ENCODE results near the gene SCUBE2.

The SCUBE2 gene

DNA sequence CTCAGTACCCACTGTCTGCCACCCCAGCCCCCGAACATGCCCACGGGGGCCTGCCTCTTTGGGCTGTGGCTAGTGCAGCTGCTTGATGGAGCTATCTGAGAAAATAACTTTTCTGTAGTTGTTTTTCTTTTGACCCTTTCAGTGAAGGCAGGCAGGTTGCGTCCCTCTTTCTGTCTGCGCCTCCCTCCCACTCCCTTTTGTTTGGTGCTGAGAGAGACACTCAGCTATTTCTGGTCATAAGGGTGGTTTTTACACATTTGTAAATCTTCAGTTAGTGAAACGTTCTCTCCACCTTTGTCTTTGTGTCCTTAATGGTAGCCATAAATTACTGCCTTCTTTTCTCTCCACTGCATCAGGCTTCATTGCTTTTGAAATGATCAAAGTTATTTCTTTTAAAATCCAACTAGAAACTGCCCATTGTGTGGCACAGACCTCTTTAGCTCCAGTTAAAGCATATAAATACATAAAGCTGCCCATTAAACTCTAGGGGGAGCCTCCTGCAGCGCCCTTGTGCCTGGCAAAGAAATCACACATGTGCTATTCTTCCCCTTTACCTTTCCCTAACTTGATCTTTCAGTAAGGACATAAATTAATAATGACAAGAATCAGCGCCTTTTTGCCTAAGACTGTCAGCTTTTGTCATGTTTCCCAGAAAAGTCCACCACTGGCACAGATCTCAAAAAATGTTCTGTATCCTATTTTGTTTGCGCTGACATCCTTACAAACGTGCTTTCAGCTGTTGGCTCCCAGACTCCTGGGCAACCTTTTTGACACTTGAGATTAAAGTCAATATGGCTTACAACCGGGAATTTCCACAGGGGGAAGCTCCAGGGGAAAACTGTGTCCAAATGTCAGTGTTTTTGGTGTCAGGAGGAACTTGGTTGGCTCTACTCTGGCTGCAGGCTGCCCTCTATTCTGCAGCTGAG lies 1.7 kb upstream of the SCUBE2 start:
- TF ChIP-seq, protein P1, sequence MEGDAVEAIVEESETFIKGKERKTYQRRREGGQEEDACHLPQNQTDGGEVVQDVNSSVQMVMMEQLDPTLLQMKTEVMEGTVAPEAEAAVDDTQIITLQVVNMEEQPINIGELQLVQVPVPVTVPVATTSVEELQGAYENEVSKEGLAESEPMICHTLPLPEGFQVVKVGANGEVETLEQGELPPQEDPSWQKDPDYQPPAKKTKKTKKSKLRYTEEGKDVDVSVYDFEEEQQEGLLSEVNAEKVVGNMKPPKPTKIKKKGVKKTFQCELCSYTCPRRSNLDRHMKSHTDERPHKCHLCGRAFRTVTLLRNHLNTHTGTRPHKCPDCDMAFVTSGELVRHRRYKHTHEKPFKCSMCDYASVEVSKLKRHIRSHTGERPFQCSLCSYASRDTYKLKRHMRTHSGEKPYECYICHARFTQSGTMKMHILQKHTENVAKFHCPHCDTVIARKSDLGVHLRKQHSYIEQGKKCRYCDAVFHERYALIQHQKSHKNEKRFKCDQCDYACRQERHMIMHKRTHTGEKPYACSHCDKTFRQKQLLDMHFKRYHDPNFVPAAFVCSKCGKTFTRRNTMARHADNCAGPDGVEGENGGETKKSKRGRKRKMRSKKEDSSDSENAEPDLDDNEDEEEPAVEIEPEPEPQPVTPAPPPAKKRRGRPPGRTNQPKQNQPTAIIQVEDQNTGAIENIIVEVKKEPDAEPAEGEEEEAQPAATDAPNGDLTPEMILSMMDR (IDR thresholded peaks at IDR 0.05; ENCODE audit: low read depth, low read length, missing control alignments), result peak; percentile 26

DNA sequence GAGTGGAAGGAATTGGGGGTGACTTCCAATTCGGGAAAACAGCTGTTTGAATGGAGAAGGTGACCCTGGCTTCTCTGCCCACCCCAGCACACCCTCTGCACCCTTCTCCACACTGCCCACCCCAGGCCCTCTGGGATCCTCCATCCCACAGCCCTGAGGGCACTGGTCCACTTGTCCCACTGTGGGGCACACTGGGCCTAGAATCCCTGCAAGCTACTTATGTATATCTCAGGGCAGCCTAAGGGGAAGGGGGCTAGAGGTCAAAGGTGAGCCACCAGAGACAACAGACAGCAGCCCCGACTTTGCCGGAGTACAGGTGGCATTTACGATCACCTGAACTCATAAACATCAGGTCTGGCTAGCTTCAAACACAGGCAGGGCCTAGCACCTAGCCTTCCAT lies 673 bp upstream of the SCUBE2 start:
- no peak overlapping the region for H3K4me3 ChIP-seq (ENCODE audit: low read depth, low read length)
- TF ChIP-seq, protein P1 (IDR thresholded peaks at IDR 0.05; ENCODE audit: low read depth, low read length, missing control alignments), result no peak
- no peak for DNase-seq (ENCODE audit: low read depth)

More for the DNA sequence above, 1.7 kb upstream of the SCUBE2 start:
- no peak overlapping the region for H3K4me3 ChIP-seq (ENCODE audit: low read depth, low read length)
- no peak for DNase-seq (ENCODE audit: low read depth)

DNA sequence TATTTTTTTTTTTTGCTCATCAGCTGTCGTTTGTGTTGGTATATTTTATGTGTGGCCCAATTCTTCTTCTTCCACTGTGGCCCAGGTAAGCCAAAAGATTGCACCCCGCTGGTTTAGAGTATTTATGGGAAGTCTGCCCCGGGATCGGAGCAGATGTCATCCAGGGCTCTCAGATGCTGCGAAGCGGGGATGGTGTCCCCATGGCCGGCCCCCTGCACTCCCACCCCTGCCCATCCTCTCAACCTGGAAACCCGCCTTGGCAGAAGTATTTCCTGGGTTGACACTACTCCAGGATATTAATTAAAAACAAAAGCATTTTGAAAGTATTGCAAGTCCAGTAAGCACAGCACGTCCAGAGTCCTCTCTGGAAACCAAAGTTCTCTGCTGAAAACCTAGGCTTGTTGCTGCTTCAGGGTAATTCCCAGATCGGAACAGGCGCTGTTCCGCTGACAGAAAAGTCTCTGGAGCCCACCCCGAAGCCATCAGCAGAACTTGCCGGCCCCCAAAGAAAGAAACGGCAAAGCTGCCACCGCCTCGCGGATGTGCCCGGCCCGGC lies 833 bp downstream of the SCUBE2 start:
- no peak for DNase-seq (ENCODE audit: low read depth)
- H3K4me3 ChIP-seq (ENCODE audit: low read depth, low read length), result no peak overlapping the region
- TF ChIP-seq, protein P1 (IDR thresholded peaks at IDR 0.05; ENCODE audit: low read depth, low read length, missing control alignments), result no peak

DNA sequence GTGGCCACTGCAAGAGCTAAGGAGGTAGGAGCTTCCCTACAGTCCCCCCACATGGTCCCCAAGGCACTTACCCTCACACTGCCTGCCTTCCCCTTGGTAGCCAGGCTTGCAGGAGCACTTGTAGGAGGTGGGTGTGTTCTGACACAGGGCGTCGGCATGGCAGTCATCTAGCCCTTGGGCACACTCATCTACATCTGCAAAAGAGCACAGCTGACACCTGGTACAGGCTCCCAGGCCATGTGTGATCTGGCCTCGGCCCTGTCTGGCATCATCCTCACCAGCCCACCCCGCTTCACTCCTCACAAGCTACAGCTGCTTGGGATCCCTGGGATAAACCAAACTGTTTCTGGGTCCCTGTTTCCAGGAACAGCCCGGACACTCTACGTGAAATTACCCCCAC lies 1.8 kb downstream of the SCUBE2 start:
- no peak for DNase-seq (ENCODE audit: low read depth)
- TF ChIP-seq, protein P1 (IDR thresholded peaks at IDR 0.05; ENCODE audit: low read depth, low read length, missing control alignments), result no peak
- H3K4me3 ChIP-seq (ENCODE audit: low read depth, low read length), result no peak overlapping the region

DNA sequence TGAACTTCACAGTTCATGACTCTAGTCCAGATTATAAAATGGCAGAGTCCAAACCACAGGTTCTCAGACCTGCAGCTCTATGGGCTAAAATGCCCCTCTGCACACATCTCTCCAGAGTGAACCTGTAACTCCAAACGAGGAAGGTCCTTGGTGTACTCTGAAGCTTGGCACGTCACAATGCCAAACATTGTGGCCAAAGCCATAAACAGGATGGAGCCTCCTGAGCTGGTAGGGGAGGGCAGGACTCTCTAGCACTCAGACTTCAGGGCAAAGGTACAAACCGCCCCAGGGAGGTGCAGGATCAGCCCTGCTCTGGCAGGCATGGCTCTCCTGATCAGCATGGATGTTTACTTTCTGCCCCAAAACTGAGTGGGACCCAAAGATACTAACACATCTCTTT lies 2.3 kb downstream of the SCUBE2 start:
- no peak for DNase-seq (ENCODE audit: low read depth)
- H3K4me3 ChIP-seq (ENCODE audit: low read depth, low read length), result no peak overlapping the region
- TF ChIP-seq, protein P1 (IDR thresholded peaks at IDR 0.05; ENCODE audit: low read depth, low read length, missing control alignments), result no peak

DNA sequence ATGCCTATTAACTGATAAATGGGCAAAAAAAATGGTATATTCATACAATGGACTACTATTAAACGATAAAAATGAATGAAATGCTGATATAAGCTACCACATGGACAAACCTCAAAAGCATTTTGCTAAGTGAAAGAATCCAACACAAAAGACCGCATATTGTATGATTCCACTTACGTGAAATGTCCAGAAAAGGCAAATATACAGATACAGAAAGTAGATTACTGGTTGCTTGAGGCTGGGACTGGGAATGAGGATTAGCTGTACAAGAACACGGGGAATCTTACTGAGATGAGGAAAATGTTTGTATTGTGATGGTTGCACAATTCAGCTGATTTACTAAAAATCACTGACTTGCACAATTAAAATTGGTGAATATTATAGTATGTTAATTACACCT lies 8.8 kb downstream of the SCUBE2 start:
- no peak overlapping the region for H3K4me3 ChIP-seq (ENCODE audit: low read depth, low read length)
- TF ChIP-seq, protein P1 (IDR thresholded peaks at IDR 0.05; ENCODE audit: low read depth, low read length, missing control alignments), result no peak
- no peak for DNase-seq (ENCODE audit: low read depth)
